ENCODE results near the gene ISLR.

Gene ISLR

GRCh38 chr15:74197176-74197965, 23.9 kb downstream of the ISLR start:
- no peak for DNase-seq

GRCh38 chr15:74199297-74199652, 25.8 kb downstream of the ISLR start:
- no peak for DNase-seq

GRCh38 chr15:74200412-74200815, 26.9 kb downstream of the ISLR start:
- DNase-seq = no peak

- DNase-seq = no peak
Observed at GRCh38 chr15:74200871-74201419, 27.4 kb downstream of the ISLR start.

- DNase-seq = no peak
Observed at GRCh38 chr15:74201710-74202420, 28.4 kb downstream of the ISLR start.

GRCh38 chr15:74202452-74203401, 29.2 kb downstream of the ISLR start, which contains the start of gene STRA6:
Gene STRA6 (minus strand): TSS chr15:74202787. CDS start chr15:74202267, 520 bp downstream.
- no peak for DNase-seq

GRCh38 chr15:74203914-74204431, 30.5 kb downstream of the ISLR start:
- DNase-seq = no peak

- DNase-seq = no peak
Observed at GRCh38 chr15:74205582-74205947, 32.1 kb downstream of the ISLR start.

GRCh38 chr15:74206801-74207281, 33.3 kb downstream of the ISLR start:
- DNase-seq = no peak

- DNase-seq = no peak
Observed at GRCh38 chr15:74207652-74208440, 34.3 kb downstream of the ISLR start.

GRCh38 chr15:74208496-74208895, 35.0 kb downstream of the ISLR start:
- no peak for DNase-seq

- DNase-seq = no peak
Observed at GRCh38 chr15:74208901-74209559, 35.5 kb downstream of the ISLR start.

GRCh38 chr15:74209560-74209958, 36.0 kb downstream of the ISLR start:
- DNase-seq = no peak

- no peak for DNase-seq
Observed at GRCh38 chr15:74209997-74210671, 36.6 kb downstream of the ISLR start.

- DNase-seq = no peak
Observed at GRCh38 chr15:74210729-74211128, 37.2 kb downstream of the ISLR start.

GRCh38 chr15:74211656-74212055, 38.1 kb downstream of the ISLR start:
- DNase-seq = no peak

GRCh38 chr15:74212494-74212893, 39.0 kb downstream of the ISLR start:
- DNase-seq = no peak

GRCh38 chr15:74213858-74214284, 40.4 kb downstream of the ISLR start:
- DNase-seq = no peak

GRCh38 chr15:74214324-74215021, 41.0 kb downstream of the ISLR start:
- no peak for DNase-seq

- no peak for DNase-seq
Observed at GRCh38 chr15:74215958-74216357, 42.4 kb downstream of the ISLR start.
